A673 (cell line): Measurements from ENCODE around the gene PNPLA3. TPM values are rescaled to one million over a fixed set of nuclear protein-coding genes. Genes with fewer than 3 reads are reported as not detected.

Experiments
- BruUV-seq: library from RNA; stranded (reverse); fragments of 400-500 nt; replicated peaks from 2 replicates; lab custom pipeline; 2021; lab: Mats Ljungman, UMichigan
- CTCF ChIA-PET: fragments of 300-600 bp; sonication (Branson Sonifier 250); formaldehyde crosslinking; loops from one replicate; lab custom pipeline; 2022; ENCODE audit warnings: antibody characterized with exemption; lab: Charles Lee
- POLR2A ChIA-PET: fragments of 300-600 bp; sonication (Branson Sonifier 250); formaldehyde crosslinking; loops from one replicate; lab custom pipeline; 2022; ENCODE audit warnings: antibody characterized with exemption; ENCODE audit not compliant: low non-redundant PET; lab: Charles Lee
- DNase-seq: peaks from one replicate; pipeline ENCODE4 v3.0.0-alpha.2; 2015; ENCODE audit warnings: low spot score
- H3K27ac ChIP-seq: fragments of 200-600 bp; sonication (generic); 2 replicates; pipeline ENCODE4 v1.5.1; 2016; ENCODE audit warnings: mixed run types, low read depth, mild to moderate bottlenecking, mixed read lengths, antibody characterized with exemption, low read length; ENCODE audit not compliant: poor library complexity, severe bottlenecking
- H3K27me3 ChIP-seq: fragments of 200-600 bp; sonication (generic); replicated peaks from 2 replicates; pipeline ENCODE4 v1.6.1; 2017; ENCODE audit warnings: mixed run types, low read depth, mild to moderate bottlenecking, mixed read lengths, antibody characterized with exemption, low read length; ENCODE audit not compliant: insufficient read depth, poor library complexity
- H3K36me3 ChIP-seq: fragments of 200-600 bp; sonication (generic); 2 replicates; pipeline ENCODE4 v1.6.1; 2016; ENCODE audit warnings: mixed run types, mild to moderate bottlenecking, mixed read lengths, antibody characterized with exemption, low read length; ENCODE audit not compliant: insufficient read depth, poor library complexity, severe bottlenecking
- H3K4me1 ChIP-seq: fragments of 200-600 bp; sonication (generic); 2 replicates; pipeline ENCODE4 v1.6.1; 2017; ENCODE audit warnings: mixed run types, mild to moderate bottlenecking, mixed read lengths, antibody characterized with exemption, low read length; ENCODE audit not compliant: insufficient read depth, poor library complexity, severe bottlenecking
- H3K4me3 ChIP-seq: fragments of 200-600 bp; sonication (generic); 2 replicates; pipeline ENCODE4 v1.5.1; 2016; ENCODE audit warnings: low read depth, mixed run types, mild to moderate bottlenecking, mixed read lengths, low read length; ENCODE audit not compliant: poor library complexity, severe bottlenecking
- H3K9me3 ChIP-seq: fragments of 200-600 bp; sonication (generic); 2 replicates; pipeline ENCODE4 v1.6.1; 2016; ENCODE audit warnings: mixed run types, low read depth, mild to moderate bottlenecking, mixed read lengths, antibody characterized with exemption, low read length; ENCODE audit not compliant: poor library complexity, severe bottlenecking
- EZH2 ChIP-seq: fragments of 200-600 bp; sonication (generic); IDR thresholded peaks from 2 replicates; pipeline ENCODE4 v1.6.1; 2017; ENCODE audit warnings: borderline replicate concordance, low read depth, mild to moderate bottlenecking, mixed read lengths, antibody characterized with exemption, low read length; ENCODE audit not compliant: poor library complexity, severe bottlenecking
- intact Hi-C: fragments of 100-400 bp; cut with micrococcal nuclease; formaldehyde crosslinking; loops from one replicate; pipeline ENCODE4 v1.10.0; 2022; ENCODE audit not compliant: unreplicated experiment
- total RNA-seq: library from RNA; stranded (reverse); gene quantifications from 2 replicates; pipeline ENCODE4 v1.2.3, GENCODE V29; 2021
- TF ChIP-seq, protein P1 (sequence below): fragments of 300-800, 200-600 bp; sonication (generic); conservative IDR thresholded peaks from 2 replicates; pipeline ENCODE4 v1.5.1; 2017; ENCODE audit warnings: low read depth, mild to moderate bottlenecking, antibody characterized with exemption, low read length, moderate library complexity, mixed read lengths

PNPLA3 gene
- total RNA-seq, 1 experiment from 2014 or later, result 11.8 TPM

- TF ChIP-seq EZH2, result no peak
- TF ChIP-seq, protein P1, sequence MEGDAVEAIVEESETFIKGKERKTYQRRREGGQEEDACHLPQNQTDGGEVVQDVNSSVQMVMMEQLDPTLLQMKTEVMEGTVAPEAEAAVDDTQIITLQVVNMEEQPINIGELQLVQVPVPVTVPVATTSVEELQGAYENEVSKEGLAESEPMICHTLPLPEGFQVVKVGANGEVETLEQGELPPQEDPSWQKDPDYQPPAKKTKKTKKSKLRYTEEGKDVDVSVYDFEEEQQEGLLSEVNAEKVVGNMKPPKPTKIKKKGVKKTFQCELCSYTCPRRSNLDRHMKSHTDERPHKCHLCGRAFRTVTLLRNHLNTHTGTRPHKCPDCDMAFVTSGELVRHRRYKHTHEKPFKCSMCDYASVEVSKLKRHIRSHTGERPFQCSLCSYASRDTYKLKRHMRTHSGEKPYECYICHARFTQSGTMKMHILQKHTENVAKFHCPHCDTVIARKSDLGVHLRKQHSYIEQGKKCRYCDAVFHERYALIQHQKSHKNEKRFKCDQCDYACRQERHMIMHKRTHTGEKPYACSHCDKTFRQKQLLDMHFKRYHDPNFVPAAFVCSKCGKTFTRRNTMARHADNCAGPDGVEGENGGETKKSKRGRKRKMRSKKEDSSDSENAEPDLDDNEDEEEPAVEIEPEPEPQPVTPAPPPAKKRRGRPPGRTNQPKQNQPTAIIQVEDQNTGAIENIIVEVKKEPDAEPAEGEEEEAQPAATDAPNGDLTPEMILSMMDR, result no peak
- H3K4me3 ChIP-seq, result no peak overlapping the region
- POLR2A ChIA-PET, result no interaction called here
- no peaks in the 10 kb centered on the region for H3K9me3 ChIP-seq
- no peak overlapping the region for H3K27ac ChIP-seq
- no TSS peak for BruUV-seq
- H3K36me3 ChIP-seq, result no peaks in the 10 kb centered on the region
- CTCF ChIA-PET, result no interaction called here
- intact Hi-C loops, result no loop called here
- H3K4me1 ChIP-seq, result peaks cover 6% of the 10 kb centered on the region
- DNase-seq, result no peak
- peaks cover 60% of the 10 kb centered on the region for H3K27me3 ChIP-seq
Observed at GRCh38 chr22:43892183-43892894, 31.3 kb upstream of the PNPLA3 start.

- Histone ChIP-seq H3K27me3 (peaks cover 56% of the 10 kb centered on the region), H3K36me3 (no peaks in the 10 kb centered on the region), H3K27ac (no peak overlapping the region), H3K4me1 (peaks cover 6% of the 10 kb centered on the region), H3K9me3 (no peaks in the 10 kb centered on the region), H3K4me3 (no peak overlapping the region)
- no TSS peak for BruUV-seq
- CTCF ChIA-PET, result no interaction called here
- TF ChIP-seq EZH2, result no peak
- TF ChIP-seq, protein P1, result no peak
- POLR2A ChIA-PET, result no interaction called here
- DNase-seq, result no peak
- intact Hi-C loops, result no loop called here
Observed at GRCh38 chr22:43893266-43893665, 30.3 kb upstream of the PNPLA3 start.

DNA sequence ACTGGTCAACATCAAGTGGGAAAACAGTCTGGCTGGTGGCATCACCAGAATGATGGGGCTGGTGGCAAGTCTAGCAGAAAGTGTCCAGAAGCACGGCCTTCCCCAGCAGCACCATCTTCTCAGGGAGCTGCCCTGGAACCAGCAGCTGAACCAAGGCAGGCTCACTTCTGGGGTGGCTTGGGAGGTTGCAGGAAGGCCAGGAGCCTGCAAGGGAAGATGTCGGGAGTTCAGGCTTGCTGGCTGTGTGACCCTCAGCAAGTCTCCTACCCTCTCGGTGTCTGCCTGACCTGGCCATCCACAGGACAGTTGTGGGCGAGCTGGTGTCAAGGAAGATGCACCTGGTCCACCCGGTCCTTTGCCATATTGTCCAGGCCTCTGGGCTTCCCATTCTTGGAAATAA lies 29.5 kb upstream of the PNPLA3 start:
- BruUV-seq, result no TSS peak
- Histone ChIP-seq H3K36me3 (no peaks in the 10 kb centered on the region), H3K27ac (no peak overlapping the region), H3K9me3 (no peaks in the 10 kb centered on the region), H3K4me3 (no peak overlapping the region), H3K27me3 (peaks cover 49% of the 10 kb centered on the region), H3K4me1 (peaks cover 6% of the 10 kb centered on the region)
- intact Hi-C loops, result no loop called here
- ChIA-PET CTCF (no interaction called here), POLR2A (no interaction called here)
- no peak for DNase-seq
- TF ChIP-seq, protein P1, result no peak
- TF ChIP-seq EZH2, result no peak
